ENCODE measurements around the gene HSF5.

HSF5 gene

GRCh38 chr17:58447039-58447975, 40.9 kb downstream of the HSF5 start:
- no peak overlapping the region for H3K4me3 ChIP-seq (ENCODE audit: low read depth, low read length)
- DNase-seq (ENCODE audit: low read depth): peak; percentile 94
- TF ChIP-seq CTCF (conservative IDR thresholded peaks at IDR 0.05; ENCODE audit: low read depth, low read length): peak; percentile 94

GRCh38 chr17:58446086-58446485, 42.1 kb downstream of the HSF5 start:
- H3K4me3 ChIP-seq (ENCODE audit: low read depth, low read length): no peak overlapping the region
- no peak for DNase-seq (ENCODE audit: low read depth)
- TF ChIP-seq CTCF (conservative IDR thresholded peaks at IDR 0.05; ENCODE audit: low read depth, low read length): no peak

GRCh38 chr17:58436805-58437239, 51.4 kb downstream of the HSF5 start:
- DNase-seq (ENCODE audit: low read depth): no peak
- no peak for TF ChIP-seq CTCF (conservative IDR thresholded peaks at IDR 0.05; ENCODE audit: low read depth, low read length)
- no peak overlapping the region for H3K4me3 ChIP-seq (ENCODE audit: low read depth, low read length)

- no peak overlapping the region for H3K4me3 ChIP-seq (ENCODE audit: low read depth, low read length)
- DNase-seq (ENCODE audit: low read depth): no peak
- no peak for TF ChIP-seq CTCF (conservative IDR thresholded peaks at IDR 0.05; ENCODE audit: low read depth, low read length)
Observed at GRCh38 chr17:58436245-58436644, 52.0 kb downstream of the HSF5 start.

GRCh38 chr17:58432806-58433573, 55.2 kb downstream of the HSF5 start:
- peak; percentile 10 for TF ChIP-seq CTCF (conservative IDR thresholded peaks at IDR 0.05; ENCODE audit: low read depth, low read length)
- DNase-seq (ENCODE audit: low read depth): peak; percentile 2
- no peak overlapping the region for H3K4me3 ChIP-seq (ENCODE audit: low read depth, low read length)

GRCh38 chr17:58427807-58428206, 60.4 kb downstream of the HSF5 start:
- no peak for DNase-seq (ENCODE audit: low read depth)
- no peak for TF ChIP-seq CTCF (conservative IDR thresholded peaks at IDR 0.05; ENCODE audit: low read depth, low read length)
- H3K4me3 ChIP-seq (ENCODE audit: low read depth, low read length): no peak overlapping the region
